Lower leg skin (tissue), 4 donors: ENCODE data around the gene SRSF11. TPM values are rescaled to one million over a fixed set of nuclear protein-coding genes. Genes with fewer than 3 reads are reported as not detected.
A peak's percentile ranks its signal among the peaks of the same experiment; 100 is the strongest.
"Not testable (repeated sequence)": the region's sequence is repeated elsewhere in the genome, so short reads cannot be mapped to it uniquely, and the experiment has no call there.

Source experiments
- DNase-seq, 2 donors: peaks; one replicate each; pipeline ENCODE4 v3.0.0-alpha.2; 2019; ENCODE audit warnings: low spot score in 2 of 2
- H3K4me3 ChIP-seq: fragments of 200-600 bp; sonication (generic); 2 replicates; pipeline ENCODE4 v1.5.1; 2017; ENCODE audit warnings: mild to moderate bottlenecking, low read depth; ENCODE audit not compliant: poor library complexity, severe bottlenecking
- CTCF ChIP-seq, 3 donors: fragments of 450-650 bp; IDR thresholded peaks; one replicate each; pipeline ENCODE4 v1.5.1; 2016; ENCODE audit warnings: antibody characterized with exemption in 3 of 3, mild to moderate bottlenecking in 3 of 3, moderate library complexity in 2 of 3
- POLR2A ChIP-seq, 2 donors: fragments of 450-650 bp; IDR thresholded peaks; one replicate each; pipeline ENCODE4 v1.6.1; 2016 to 2017; ENCODE audit warnings: antibody characterized with exemption in 2 of 2, mild to moderate bottlenecking in 1 of 2, moderate library complexity in 1 of 2
- WGBS, 2 donors: methylation state at CpG; one replicate each; pipeline ENCODE4 v1.1.5; 2018; 5-methylcytosine and 5-hydroxymethylcytosine counted together
- intact Hi-C: fragments of 100-400 bp; cut with DNase I; formaldehyde crosslinking; loops from one replicate; pipeline ENCODE4 v1.15.0; 2023; ENCODE audit warnings: low total_unique reads
- total RNA-seq, 4 donors: library from RNA; depleted of rRNA; stranded (reverse); fragments of >200 nt; gene quantifications; one replicate each; pipeline ENCODE4 v1.1.0, GENCODE V29; 2016

The SRSF11 gene
- total RNA-seq, result 100 to 1,000 TPM in 2 of 4 donors, 10 to 100 TPM in 2; 59.2 to 153 (median 98.7) TPM

- peak; percentile 94 to 99 for DNase-seq
- intact Hi-C loops, result no loop called here
- WGBS, 2 donors, result 0 to 1% methylated on average over 68 to 72 of the region's 74 CpGs
- TF ChIP-seq POLR2A (IDR thresholded peaks at IDR 0.05) (peak in 1 of 2 donors; percentile 55), CTCF (IDR thresholded peaks at IDR 0.05) (no peak)
- H3K4me3 ChIP-seq, result peak within 1 kb of the TSS; percentile 64
These were observed at the start of gene SRSF11 for GRCh38 chr1:70221238-70222121. Gene SRSF11 (plus strand): TSS chr1:70221380. CDS start chr1:70221637, 257 bp downstream.

GRCh38 chr1:70171512-70171911 is 49.7 kb upstream of the SRSF11 start:
- no peak overlapping the region for H3K4me3 ChIP-seq
- TF ChIP-seq POLR2A (IDR thresholded peaks at IDR 0.05) (no peak), CTCF (IDR thresholded peaks at IDR 0.05) (no peak)
- intact Hi-C loops, result no loop called here
- WGBS, 2 donors, result 92 to 100% methylated on average over 1 of the region's 1 CpG
- DNase-seq, result no peak

- DNase-seq, intact Hi-C loops, H3K4me3 ChIP-seq: not testable (repeated sequence)
- 94 to 97% methylated on average over 3 of the region's 3 CpGs for WGBS, 2 donors
These were observed 36.0 kb upstream of the SRSF11 start for GRCh38 chr1:70185181-70185580.

DNA sequence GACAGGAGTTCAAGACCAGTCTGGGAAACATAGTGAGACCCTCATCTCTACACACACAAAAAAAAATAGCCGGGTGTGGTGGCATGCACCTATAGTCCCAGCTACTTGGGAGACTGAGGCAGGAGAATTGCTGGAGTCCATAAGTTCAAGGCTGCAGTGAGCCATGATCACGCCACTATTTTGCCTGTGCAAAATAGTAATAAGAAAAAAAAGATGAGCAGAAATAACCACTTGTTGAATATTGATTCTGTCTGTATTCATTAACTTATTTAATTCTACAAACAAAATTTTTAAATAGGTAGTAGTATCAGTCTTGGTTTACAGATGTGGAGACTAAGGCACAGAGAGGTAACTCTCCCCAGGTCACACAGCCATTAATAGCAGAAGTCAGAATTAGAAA is 32.7 kb upstream of the SRSF11 start:
- no peak for TF ChIP-seq POLR2A (IDR thresholded peaks at IDR 0.05)
- no peak for TF ChIP-seq CTCF (IDR thresholded peaks at IDR 0.05)
- no peak overlapping the region for H3K4me3 ChIP-seq
- WGBS, 2 donors, result 97 to 100% methylated on average over 2 of the region's 2 CpGs
- no peak for DNase-seq
- intact Hi-C loops, result no loop called here

- intact Hi-C loops, result no loop called here
- DNase-seq, result no peak
- TF ChIP-seq CTCF (IDR thresholded peaks at IDR 0.05) (no peak), POLR2A (IDR thresholded peaks at IDR 0.05) (no peak)
- H3K4me3 ChIP-seq, result no peak overlapping the region
These were observed 31.0 kb upstream of the SRSF11 start for GRCh38 chr1:70190180-70190579.

DNA sequence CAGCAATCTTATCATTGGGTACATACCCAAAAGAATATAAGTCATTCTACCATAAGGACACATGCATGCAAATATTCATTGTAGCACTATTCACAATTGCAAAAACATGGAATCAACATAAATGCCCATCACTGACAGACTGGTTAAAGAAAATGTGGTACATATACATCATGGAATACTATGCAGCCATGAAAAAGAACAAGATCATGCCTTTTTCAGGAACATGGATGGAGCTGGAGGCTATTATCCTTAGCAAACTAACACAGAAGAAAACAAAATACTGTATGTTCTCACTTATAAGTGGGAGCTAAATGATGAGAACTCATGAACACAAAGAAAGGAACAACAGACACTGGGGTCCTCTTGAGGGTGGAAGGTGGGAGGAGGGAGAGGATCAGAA is 28.7 kb upstream of the SRSF11 start:
- DNase-seq, H3K4me3 ChIP-seq, intact Hi-C loops: not testable (repeated sequence)

DNA sequence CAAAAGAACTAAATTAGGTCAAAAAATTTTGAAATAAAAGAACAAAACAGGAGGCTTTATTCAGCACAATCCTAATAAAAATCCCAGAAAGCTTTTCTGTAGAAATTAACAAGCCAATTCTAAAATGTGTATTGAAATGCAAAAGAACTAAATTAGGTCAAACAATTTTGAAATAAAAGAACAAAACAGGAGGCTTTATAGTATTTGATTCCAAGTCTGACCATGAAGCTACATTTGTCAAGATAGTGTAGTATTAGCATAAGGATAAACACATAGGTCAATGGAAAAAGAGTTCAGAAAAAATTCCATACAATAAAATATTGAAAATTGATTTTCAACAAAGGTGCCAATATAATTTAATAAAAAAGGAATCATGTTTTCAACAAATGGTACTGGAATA is 26.6 kb upstream of the SRSF11 start:
- no peak overlapping the region for H3K4me3 ChIP-seq
- intact Hi-C loops, result no loop called here
- TF ChIP-seq CTCF (IDR thresholded peaks at IDR 0.05) (no peak), POLR2A (IDR thresholded peaks at IDR 0.05) (no peak)
- DNase-seq, result no peak
